Spleen (tissue), 11 donors: ENCODE data around the gene GOLGA6A. TPM values are rescaled to one million over a fixed set of nuclear protein-coding genes. Genes with fewer than 3 reads are reported as not detected.
"Not testable (repeated sequence)": the region's sequence is repeated elsewhere in the genome, so short reads cannot be mapped to it uniquely, and the experiment has no call there.

Source experiments
- DNase-seq: peaks from one replicate; pipeline ENCODE4 v3.0.0-alpha.2; 2020
- H3K27ac ChIP-seq, 8 donors: fragments of 200-600 bp; sonication (generic) in 7 of 8; 1 replicate in 4 of 8; 2 replicates in 4 of 8; pipeline versions ENCODE4 v1.5.0 to v1.8.0; 2016 to 2021; ENCODE audit warnings: inconsistent platforms in 4 of 8, mild to moderate bottlenecking in 4 of 8, moderate library complexity in 1 of 8
- H3K27me3 ChIP-seq, 7 donors: fragments of 200-600 bp; sonication (generic) in 6 of 7; replicated peaks in 1 of 7; 1 replicate in 4 of 7; 2 replicates in 3 of 7; pipeline versions ENCODE4 v1.5.0 to v1.8.0; 2016 to 2021; ENCODE audit warnings: inconsistent platforms in 3 of 7, mild to moderate bottlenecking in 1 of 7
- H3K36me3 ChIP-seq, 6 donors: fragments of 200-600 bp; sonication (generic) in 5 of 6; 1 replicate in 4 of 6; 2 replicates in 2 of 6; pipeline versions ENCODE4 v1.5.0 to v1.8.0; 2016 to 2021; ENCODE audit warnings: inconsistent platforms in 2 of 6
- H3K4me1 ChIP-seq, 6 donors: fragments of 200-600 bp; sonication (generic) in 5 of 6; 1 replicate in 3 of 6; 2 replicates in 3 of 6; pipeline versions ENCODE4 v1.5.0 to v1.8.0; 2016 to 2021; ENCODE audit warnings: inconsistent platforms in 3 of 6
- H3K4me3 ChIP-seq, 8 donors: fragments of 200-600 bp; sonication (generic) in 7 of 8; 1 replicate in 4 of 8; 2 replicates in 4 of 8; pipeline versions ENCODE4 v1.5.0 to v1.8.0; 2016 to 2021; ENCODE audit warnings: inconsistent platforms in 4 of 8, mild to moderate bottlenecking in 4 of 8, moderate library complexity in 2 of 8
- H3K9me3 ChIP-seq, 8 donors: fragments of 200-600 bp; sonication (generic) in 7 of 8; 1 replicate in 4 of 8; 2 replicates in 4 of 8; pipeline versions ENCODE4 v1.5.0 to v1.8.0; 2016 to 2021; ENCODE audit warnings: inconsistent platforms in 4 of 8
- POLR2A ChIP-seq, 3 donors: fragments of 450-650 bp; IDR thresholded peaks; one replicate each; pipeline ENCODE4 v1.5.1; 2017; ENCODE audit warnings: antibody characterized with exemption in 3 of 3, mild to moderate bottlenecking in 1 of 3
- POLR2AphosphoS5 ChIP-seq, 3 donors: sonication (generic); formaldehyde crosslinking; IDR thresholded peaks; one replicate each; pipeline ENCODE4 v1.5.1; 2017; ENCODE audit warnings: antibody characterized with exemption in 3 of 3
- WGBS, 5 donors: extraction: QIAGEN DNeasy Blood & Tissue Kit in 3 of 5; methylation state at CpG; one replicate each; pipeline versions ENCODE4 v1.1.5 to v1.1.7; 2013 to 2018; 5-methylcytosine and 5-hydroxymethylcytosine counted together
- intact Hi-C: fragments of 100-400 bp; cut with DNase I; formaldehyde crosslinking; loops from one replicate; pipeline ENCODE4 v1.15.0; 2023; ENCODE audit warnings: low total_unique reads
- polyA plus RNA-seq, 3 donors: library from polyadenylated mRNA; stranded (reverse); fragments of 200-250 nt; gene quantifications; one replicate each; pipeline ENCODE4 v1.2.1, GENCODE V29; 2013
- total RNA-seq, 7 donors: library from RNA; depleted of rRNA in 3 of 7; stranded (reverse); fragments of >200 nt in 3 of 7; fragmentation: NEBNext Ultra II Directional in 4 of 7; extraction: Animal tissue kit (Norgen Biotek cat#: 25700) in 4 of 7; gene quantifications; one replicate each; pipeline versions ENCODE4 v1.1.0 to v1.2.1, GENCODE V29; 2016 to 2021
- TF ChIP-seq, protein P1 (sequence below), 11 experiments: fragments of 200-600 bp in 7 of 11; fragments of 450-650 bp in 4 of 11; sonication (generic) in 4 of 11; IDR thresholded peaks in 8 of 11; conservative IDR thresholded peaks in 3 of 11; 1 replicate in 7 of 11; 2 replicates in 4 of 11; pipeline versions ENCODE4 v1.4.0 to v1.8.0; 2016 to 2021; ENCODE audit warnings: antibody characterized with exemption in 11 of 11, inconsistent platforms in 4 of 11, mild to moderate bottlenecking in 1 of 11
- donor health status: healthy with polysubstance abuse.
- donor health status: DM: no; HTN: no; CAD: no; lungs with moderate emphysema.
- donor health status: DM: no; HTN: no; CAD: no.
- donor health status: Bipolar disorder and iron deficiency.
- donor health status: healthy.
- donor health status: DM: no; HTN: no; CAD: no.
- donor health status: DM: yes; HTN: yes; CAD: no.

The GOLGA6A gene
- total and polyA plus RNA-seq, 10 donors = 0.03 to 0.61 (median 0.35) TPM; not detected in 7

DNA sequence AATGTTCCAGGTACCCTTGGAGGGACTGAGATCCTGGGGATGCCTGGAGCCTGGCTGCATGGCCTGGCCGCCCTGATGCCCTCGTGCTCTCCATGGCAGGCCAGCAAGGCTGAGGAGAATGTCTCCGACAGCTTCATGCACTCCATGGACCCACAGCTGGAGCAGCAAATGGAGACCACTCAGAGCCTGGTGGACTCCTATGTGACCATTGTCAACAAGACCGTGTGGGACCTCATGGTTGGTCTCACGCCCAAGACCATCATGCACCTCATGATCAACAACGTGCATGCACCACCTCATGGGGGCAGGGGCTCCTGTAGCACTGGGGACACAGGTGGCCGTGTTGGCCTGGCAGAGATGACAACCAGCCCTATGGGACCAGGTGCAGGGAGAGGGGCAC, 19.7 kb downstream of the GOLGA6A start:
- H3K27me3 ChIP-seq = no peaks in the 10 kb centered on the region

DNA sequence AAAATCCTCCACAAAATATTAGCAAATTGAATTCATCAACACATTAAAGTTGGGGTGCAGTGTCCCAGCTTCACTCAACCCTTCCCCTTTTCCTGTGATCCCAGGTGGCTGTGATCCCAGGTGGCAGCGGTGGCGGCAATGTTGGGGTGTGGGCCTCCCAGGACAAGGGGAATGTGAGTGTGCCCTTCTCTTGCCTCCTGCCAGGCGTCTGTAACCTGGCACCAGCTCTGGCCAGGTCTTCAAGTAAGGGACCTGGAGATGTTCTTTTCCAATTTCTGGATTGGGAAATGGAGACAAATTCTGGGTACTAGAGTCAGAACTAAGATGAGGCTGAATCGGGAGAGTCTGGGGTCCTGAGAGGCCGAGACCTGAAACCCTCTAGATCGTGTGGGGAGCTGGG, 20.1 kb downstream of the GOLGA6A start:
- intact Hi-C loops = no loop called here

More for the DNA sequence above, 19.7 kb downstream of the GOLGA6A start:
- no peaks in the 10 kb centered on the region for H3K36me3 ChIP-seq
- H3K27ac ChIP-seq = no peak overlapping the region
- no peak overlapping the region for H3K4me3 ChIP-seq
- no peaks in the 10 kb centered on the region for H3K4me1 ChIP-seq
- TF ChIP-seq POLR2AphosphoS5 (IDR thresholded peaks at IDR 0.05) = no peak
- TF ChIP-seq, protein P1, sequence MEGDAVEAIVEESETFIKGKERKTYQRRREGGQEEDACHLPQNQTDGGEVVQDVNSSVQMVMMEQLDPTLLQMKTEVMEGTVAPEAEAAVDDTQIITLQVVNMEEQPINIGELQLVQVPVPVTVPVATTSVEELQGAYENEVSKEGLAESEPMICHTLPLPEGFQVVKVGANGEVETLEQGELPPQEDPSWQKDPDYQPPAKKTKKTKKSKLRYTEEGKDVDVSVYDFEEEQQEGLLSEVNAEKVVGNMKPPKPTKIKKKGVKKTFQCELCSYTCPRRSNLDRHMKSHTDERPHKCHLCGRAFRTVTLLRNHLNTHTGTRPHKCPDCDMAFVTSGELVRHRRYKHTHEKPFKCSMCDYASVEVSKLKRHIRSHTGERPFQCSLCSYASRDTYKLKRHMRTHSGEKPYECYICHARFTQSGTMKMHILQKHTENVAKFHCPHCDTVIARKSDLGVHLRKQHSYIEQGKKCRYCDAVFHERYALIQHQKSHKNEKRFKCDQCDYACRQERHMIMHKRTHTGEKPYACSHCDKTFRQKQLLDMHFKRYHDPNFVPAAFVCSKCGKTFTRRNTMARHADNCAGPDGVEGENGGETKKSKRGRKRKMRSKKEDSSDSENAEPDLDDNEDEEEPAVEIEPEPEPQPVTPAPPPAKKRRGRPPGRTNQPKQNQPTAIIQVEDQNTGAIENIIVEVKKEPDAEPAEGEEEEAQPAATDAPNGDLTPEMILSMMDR (IDR thresholded peaks at IDR 0.05 in 8 of 11, conservative IDR thresholded peaks at IDR 0.05 in 3 of 11) = no peak
- TF ChIP-seq POLR2A (IDR thresholded peaks at IDR 0.05) = no peak
- 76 to 94% (median 88%) methylated on average over 3 to 7 of the region's 7 CpGs for WGBS, 5 donors
- H3K9me3 ChIP-seq = no peaks in the 10 kb centered on the region
- intact Hi-C loops = no loop called here
- peak; percentile 54 for DNase-seq

DNA sequence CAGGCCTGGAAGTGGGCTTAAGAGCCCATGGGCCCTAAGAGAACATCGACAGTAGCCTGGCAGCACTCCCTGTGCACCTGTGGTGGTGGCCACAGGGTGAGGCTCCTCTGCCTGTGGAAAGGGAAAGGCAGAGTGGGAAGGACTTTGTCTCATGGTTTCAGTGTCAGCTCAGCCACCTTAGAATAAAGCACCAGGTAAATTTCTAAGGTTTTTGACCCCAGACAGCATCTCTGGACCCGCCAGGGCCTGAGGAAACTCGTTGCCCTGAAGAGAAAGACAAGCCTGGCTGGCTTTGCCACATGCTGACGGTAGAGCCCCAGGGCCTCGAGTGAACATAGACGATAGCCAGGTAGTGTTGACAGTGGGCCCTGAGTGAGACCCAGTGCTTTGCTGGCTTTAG, 22.1 kb downstream of the GOLGA6A start:
- intact Hi-C loops = no loop called here
- no peak overlapping the region for H3K27ac ChIP-seq
- no peak for TF ChIP-seq POLR2AphosphoS5 (IDR thresholded peaks at IDR 0.05)
- TF ChIP-seq, protein P1 (IDR thresholded peaks at IDR 0.05 in 8 of 11, conservative IDR thresholded peaks at IDR 0.05 in 3 of 11) = no peak
- TF ChIP-seq POLR2A (IDR thresholded peaks at IDR 0.05) = no peak
- WGBS, 5 donors = 70 to 89% (median 81%) methylated on average over 6 of the region's 6 CpGs
- H3K9me3 ChIP-seq = no peaks in the 10 kb centered on the region
- H3K27me3 ChIP-seq = no peaks in the 10 kb centered on the region
- peak; percentile 49 for DNase-seq
- no peaks in the 10 kb centered on the region for H3K36me3 ChIP-seq
- no peaks in the 10 kb centered on the region for H3K4me1 ChIP-seq
- no peak overlapping the region for H3K4me3 ChIP-seq

More for the DNA sequence above, 20.1 kb downstream of the GOLGA6A start:
- Histone ChIP-seq H3K4me1 (no peaks in the 10 kb centered on the region), H3K27me3 (no peaks in the 10 kb centered on the region), H3K4me3 (no peak overlapping the region), H3K27ac (no peak overlapping the region), H3K9me3 (no peaks in the 10 kb centered on the region), H3K36me3 (no peaks in the 10 kb centered on the region)
- DNase-seq = peak; percentile 47
- TF ChIP-seq POLR2A (IDR thresholded peaks at IDR 0.05) = no peak
- TF ChIP-seq, protein P1 (IDR thresholded peaks at IDR 0.05 in 8 of 11, conservative IDR thresholded peaks at IDR 0.05 in 3 of 11) = no peak
- TF ChIP-seq POLR2AphosphoS5 (IDR thresholded peaks at IDR 0.05) = no peak
- WGBS, 5 donors = 84 to 96% (median 88%) methylated on average over 6 of the region's 6 CpGs

DNA sequence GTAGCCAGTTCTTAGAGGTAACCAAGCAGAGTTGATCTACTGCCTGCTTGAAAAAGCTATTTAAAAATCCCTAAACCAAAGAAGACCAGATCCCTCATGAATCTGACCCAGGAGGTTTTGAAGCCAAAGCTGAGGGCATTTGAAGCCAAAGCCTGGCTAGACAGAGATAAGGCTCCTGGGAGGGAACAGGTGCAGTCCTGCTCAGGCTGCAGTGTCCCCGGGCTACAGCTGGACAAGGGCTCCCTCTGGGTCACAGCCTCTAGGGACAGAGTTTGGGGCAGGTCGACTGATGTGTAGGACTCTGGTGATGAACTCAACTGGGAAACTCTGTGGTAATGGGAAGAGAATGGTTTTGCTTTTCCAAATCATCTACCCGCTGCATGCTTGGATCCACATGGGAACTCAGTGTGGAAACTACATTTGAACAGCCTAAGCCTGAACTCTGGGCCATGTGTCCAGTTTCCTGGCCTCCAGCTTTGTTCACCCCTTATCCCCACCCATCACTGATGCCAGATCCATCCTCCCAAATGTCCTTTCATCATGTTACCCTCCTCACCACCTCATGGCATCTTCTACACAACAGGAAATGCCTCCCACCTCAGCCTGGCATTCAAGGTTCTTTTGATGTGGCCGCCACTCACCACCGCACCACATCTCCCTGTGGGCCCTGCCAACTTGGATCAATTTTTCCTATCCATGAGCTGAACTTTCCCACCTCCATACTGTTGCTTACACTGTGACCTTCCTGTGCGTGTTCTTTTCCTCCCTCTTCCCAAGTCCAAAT, 23.1 kb downstream of the GOLGA6A start:
- 76 to 92% (median 91%) methylated on average over 6 of the region's 6 CpGs for WGBS, 5 donors
- intact Hi-C loops = not testable (repeated sequence)

DNA sequence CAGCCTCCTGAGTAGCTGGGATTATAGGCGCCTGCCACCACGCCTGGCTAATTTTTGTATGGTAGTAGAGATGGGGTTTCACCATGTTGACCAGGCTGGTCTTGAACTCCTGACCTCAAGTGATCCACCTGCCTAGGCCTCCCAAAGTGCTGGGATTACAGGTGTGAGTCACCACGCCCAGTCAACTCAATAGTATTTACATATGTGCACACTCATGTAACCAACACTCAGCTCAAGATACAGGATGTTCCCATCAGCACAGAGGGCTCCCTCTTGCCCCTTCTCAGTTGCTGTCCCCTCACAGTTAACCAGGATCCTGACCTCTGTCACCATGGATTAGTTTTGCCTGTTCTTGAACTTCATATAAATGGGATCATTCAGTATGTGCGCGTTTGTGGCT, 26.0 kb downstream of the GOLGA6A start:
- H3K27me3 ChIP-seq, intact Hi-C loops, H3K9me3 ChIP-seq, H3K4me3 ChIP-seq, H3K36me3 ChIP-seq, DNase-seq, H3K27ac ChIP-seq: not testable (repeated sequence)
- H3K4me1 ChIP-seq = peaks cover 3 to 22% (median 13%) of the 10 kb centered on the region in 6 donors
- 90 to 95% (median 92%) methylated on average over 5 of the region's 5 CpGs for WGBS, 5 donors

More for the DNA sequence above, 23.1 kb downstream of the GOLGA6A start:
- DNase-seq = peak; percentile 56
- H3K36me3 ChIP-seq, H3K27me3 ChIP-seq, H3K9me3 ChIP-seq, H3K27ac ChIP-seq, H3K4me3 ChIP-seq, H3K4me1 ChIP-seq: not testable (repeated sequence)
